HPDE6-E6E7 (cell line): ENCODE measurements around the gene COL9A3.

Experiments
- DNase-seq: peaks from one replicate; pipeline ENCODE4 v3.0.0; 2011; ENCODE audit warnings: missing footprints; ENCODE audit errors: extremely low spot score

COL9A3 gene

DNA sequence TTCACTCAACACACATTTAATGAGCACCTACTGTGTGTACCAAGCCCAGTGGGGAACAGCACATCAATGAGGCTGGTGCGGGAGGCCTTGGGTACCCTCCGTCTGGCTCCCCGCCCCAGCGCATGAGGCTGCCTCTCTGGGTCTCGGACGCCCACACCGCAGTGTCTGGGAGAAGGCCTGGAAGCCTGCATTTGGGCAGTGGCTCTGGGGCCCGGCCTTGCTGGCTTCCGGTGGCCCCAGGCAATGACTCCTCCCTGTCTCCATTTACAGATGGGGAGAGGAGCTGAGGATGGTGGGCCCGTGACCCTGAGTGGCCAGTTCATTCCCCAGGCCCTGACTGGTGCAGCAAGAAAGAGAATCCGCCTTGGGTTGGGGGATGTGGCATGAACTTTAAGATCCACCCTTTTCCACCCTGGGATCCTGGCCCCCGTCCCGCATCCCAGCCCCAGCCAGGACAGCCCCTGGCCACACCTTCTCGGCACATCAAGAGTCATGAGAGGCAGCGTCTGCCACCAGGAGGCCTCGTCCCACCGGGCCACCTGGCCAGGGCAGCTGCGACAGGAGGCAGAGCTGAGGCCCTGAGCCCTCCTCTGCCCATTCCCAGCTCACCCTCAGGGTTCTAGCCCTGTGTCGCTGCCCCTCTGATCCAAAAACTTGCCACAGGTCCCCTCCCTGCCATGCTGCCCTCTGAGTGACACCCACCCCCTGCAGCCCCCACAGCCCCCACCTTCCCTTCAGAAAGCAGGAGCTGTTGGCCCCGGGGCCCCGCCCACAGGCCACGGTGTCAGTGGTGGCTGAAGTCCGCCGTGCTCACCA, 38.0 kb upstream of the COL9A3 start:
- no peak for DNase-seq

DNA sequence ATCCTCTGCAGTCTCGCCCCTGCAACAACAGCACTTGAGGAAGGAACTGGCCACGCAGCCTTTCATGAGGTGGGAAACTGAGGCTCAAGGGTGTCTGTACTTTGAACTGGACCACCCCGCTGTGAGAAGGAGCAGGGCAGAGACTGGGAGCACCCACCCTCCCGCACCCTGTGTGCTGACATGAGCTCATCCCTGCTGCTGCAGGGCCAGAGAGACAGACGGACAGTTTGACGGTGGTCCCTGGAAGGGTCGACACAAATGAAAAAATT, 37.5 kb upstream of the COL9A3 start:
- no peak for DNase-seq

DNA sequence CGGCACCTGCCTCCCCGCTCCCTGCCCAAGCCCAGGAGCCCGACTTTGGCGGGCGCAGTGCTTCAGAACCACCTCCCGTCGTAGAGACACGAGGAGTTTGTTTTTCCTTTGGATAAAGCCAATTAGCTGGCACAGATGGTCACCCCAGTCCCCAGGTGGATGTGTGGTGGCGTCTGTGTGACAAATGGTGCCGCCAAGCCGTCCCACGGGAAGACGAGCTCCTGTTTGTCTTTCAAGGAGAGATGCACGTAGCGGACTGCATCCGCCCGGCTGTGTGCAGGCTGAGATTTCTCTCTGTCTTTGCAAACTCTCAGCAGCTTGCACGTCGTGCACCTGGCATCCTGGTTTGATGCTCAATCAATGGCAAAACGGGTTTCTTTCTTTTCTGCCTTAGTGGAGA, 36.6 kb upstream of the COL9A3 start:
- DNase-seq, result no peak

DNA sequence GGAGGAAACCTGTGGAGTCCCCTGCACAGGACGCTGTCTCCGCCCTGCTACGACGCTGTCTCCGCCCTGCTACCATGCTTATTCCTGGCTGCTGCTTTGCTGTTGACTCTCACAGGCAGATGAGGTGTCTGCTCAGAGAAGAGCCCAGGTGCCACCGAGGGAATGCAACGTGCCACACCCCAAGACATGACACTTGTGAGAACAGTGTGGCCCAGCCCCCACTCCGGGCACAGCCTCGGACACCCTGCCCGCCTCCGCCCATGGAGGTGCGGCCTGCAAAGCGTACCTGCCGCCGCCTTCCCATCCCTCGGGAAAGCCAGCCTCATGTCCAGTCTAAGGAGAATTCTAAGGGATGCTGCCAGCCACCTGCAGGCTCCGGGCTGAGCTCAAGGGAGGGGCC, 36.2 kb upstream of the COL9A3 start:
- DNase-seq, result no peak

DNA sequence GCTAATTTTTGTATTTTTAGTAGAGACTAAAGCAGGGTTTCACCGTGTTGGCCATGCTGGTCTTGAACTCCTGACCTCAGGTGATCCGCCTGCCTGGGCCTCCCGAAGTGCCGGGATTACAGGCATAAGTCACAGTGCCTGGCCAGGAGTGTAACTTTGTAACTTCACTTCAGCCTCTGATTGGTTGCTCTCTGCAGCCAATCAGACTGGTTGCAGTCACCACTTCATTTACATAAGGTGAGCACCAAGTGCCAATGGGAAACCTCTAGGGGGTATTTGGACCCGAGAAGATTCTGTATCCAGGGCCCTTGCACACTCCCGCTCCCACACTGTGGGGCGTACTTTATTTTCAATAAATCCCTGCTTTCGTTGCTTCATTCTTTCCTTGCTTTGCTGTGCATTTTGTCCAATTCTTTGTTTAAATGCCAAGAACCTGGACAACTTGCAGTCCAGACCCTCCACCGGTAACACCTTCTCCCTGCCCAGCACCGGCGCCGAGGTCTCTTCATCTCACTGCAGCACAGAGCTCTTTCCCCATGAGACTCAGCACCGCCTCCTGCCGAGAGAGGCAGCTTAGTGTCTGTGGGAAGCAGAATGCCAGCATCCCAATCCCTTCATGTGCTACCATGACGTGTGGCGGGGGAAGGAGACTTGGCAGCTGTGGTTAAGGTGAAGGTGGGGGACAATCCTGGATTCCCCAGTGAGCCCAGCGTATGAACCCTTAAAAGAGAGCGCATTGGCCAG, 34.5 kb upstream of the COL9A3 start:
- no peak for DNase-seq

DNA sequence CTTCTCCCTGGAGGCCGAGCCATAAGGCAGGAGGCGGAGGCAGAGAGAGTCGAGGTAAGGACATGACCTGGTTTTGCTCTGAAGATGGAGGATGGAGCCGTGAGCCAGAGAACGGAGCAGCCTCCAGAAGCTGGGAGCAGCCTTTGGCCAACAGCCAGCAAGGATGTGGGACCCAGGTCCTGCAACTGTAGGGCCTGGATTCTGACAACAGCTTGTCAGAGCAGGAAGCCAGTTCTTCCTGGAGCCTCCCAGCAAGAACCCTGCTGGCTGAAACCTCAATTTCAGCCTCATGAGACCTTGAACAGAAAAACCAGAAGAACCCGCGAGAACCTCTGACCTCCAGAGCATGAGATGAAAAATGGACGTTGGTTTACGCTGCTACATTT, 34.0 kb upstream of the COL9A3 start:
- no peak for DNase-seq

DNA sequence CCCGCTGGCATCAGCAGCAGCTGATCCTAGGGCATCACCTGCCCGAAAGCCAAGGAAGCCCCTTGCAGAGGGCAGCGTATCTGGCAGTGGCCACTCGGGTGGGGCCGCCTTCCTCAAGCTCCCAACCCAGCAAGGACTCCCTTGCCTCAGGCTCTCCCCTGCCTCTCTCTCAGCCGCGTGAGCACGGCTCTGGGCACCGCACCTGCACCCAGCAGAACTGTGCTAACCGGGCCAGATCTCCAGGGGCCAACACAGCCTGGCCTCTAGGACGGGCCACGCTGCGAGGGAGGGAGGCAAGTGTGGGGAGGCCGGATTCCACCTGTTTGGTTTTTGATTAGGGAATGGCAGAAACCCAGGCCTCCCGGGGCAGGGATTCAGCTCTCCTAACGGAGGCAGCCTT, 32.4 kb upstream of the COL9A3 start:
- no peak for DNase-seq

DNA sequence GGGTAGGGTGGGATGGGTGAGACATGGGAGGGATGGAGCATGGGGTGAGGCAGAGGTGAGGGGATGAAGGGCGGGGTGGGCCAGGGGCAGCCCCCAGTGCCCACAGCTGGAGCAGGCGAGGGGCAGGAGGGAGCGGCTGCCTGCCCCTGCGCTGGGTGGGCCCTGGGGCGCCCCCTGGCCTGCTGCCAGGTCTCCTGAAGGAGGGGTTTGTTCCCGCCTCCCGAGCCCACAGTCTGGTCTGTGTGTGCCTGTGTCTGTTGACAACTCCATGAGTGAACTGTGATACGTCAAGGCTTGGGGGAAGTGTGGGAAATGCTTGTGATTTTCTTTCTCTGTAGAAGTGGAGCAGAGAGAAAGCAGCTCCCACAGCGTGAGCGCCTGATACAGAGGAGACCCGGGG, 31.5 kb upstream of the COL9A3 start:
- no peak for DNase-seq

DNA sequence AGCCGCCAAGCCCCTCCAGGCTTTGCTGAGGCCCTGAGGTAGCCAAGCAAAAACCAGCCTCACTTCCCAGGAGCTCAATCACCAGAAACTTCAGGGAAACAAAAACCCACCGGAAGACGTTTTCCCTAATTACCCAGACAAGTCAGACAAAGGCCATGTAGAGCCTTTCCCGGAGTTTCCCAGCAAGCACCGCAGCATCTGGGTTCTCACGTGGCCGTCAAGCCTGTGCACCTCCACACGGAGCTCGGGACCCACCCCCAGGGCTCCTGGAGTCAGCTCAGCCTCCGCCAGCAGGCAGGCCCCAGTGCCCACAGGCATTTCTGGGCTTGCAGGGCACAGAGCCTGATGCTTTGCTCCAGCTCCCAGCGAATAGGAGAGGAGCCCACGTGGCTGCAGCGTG, 30.7 kb upstream of the COL9A3 start:
- no peak for DNase-seq

DNA sequence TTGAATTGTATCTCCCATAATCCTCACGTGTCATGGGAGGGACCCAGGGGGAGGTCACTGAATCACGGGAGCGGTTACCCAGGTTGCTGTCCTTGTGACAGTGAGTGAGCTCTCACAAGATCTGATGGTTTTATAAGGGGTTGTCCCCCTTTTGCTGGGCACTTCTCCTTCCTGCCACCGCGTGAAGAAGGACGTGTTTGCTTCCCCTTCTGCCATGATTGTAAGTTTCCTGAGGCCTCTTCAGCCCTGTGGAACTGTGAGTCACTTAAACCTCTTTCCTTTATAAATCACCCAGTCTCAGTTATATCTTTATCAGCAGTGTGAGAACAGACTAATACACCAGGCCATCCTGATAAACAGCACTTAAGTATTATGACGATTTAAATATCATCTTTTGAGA, 29.5 kb upstream of the COL9A3 start:
- DNase-seq, result no peak

DNA sequence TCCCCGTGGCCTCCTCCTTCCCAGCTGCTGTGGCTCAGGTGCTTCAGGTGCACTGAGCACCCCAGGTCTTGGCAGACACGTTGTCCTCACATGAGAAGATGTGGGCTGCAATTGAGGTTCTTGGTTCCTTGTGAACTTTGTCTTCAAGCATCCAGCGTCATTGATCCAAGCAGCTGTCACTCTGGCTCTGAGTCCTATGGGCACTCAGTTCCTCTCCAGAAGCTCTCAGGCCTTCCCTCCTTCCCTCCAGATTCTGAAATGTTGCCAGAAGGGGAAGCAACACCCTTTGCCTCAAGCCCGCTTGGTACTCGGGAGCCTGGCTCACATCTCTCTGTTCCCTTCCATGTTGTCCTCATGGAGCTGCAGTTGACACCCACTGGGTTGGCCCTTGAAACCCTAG, 29.0 kb upstream of the COL9A3 start:
- DNase-seq, result no peak

DNA sequence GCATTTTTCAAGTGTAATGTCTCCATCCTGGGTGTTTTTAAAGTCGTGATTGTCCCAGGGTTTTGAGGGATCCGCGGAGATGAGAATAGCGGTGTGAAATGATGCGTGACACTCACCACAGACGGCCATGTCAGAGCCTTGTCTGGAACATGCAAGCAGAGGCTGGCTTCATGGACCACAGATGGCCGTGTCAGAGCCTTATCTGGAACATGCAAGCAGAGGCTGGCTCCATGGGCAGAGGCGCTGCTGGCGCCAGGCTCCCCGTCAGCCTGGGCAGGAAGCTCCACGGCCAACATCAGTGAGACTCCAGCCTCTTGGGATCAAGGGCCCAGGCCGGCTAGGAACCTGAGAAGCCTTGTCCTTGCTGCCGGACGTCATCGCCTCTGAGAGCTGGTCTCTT, 28.2 kb upstream of the COL9A3 start:
- DNase-seq, result no peak

DNA sequence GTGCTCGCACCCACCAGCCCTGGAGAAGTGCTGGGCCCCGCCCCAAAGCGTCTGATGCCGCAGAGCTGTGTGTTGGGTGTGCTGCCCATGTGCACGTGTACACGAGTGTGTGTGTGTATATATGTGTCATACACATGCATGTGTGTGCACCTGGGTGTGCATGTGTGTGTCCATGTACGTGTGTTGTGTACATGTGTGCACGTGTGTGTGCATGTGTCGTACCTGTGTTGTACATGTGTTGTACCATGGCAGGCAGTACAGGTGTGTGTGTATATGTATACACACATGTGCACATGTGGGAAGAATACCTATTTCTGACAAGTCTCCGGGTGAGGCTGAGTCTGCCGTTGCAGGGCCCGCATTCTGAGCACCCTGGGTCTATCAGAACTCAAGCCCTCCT, 26.8 kb upstream of the COL9A3 start:
- DNase-seq, result no peak

DNA sequence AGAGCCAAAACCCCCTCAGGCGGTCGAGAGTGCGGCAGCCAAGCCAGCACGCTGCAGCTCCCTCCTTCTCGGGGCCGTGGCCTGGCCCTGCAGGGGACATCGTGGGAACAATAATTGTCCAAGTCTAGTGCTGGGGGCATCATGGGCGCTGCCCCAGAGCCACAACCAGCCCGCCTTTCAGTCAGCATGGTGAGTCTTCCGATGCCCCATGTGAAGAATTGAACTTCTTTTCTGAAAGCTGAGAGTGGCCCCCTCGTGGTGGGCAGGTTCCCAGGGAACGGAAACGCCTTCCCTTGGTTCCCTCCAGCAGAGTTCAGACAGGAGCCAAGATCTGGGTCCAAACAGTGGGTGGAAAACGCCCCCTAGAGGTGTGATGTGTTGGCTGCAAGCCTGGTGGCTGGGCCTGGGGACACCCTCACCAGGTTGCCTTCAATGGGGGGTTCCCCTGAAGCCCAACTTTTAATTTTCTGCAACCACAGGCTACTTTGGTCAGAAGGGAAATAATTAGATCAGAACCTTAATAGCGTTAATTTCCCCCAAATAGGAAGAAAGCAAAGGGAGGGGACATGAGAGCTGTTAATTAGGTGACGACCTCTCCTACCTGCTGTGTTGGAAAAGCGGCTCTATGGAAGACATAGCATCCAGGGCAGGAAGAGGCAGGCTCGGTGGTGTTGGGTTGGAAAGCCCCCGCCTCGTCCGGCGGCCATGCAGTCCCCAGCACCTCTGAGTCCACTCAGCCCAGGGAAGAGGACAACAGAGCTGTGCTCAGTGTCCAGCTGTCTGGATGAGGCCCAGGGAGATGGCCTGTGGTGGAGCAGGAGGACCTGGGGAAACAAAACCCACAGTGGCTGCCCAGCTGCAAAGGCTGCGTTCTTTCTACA, 25.3 kb upstream of the COL9A3 start:
- peak; percentile 90 for DNase-seq

DNA sequence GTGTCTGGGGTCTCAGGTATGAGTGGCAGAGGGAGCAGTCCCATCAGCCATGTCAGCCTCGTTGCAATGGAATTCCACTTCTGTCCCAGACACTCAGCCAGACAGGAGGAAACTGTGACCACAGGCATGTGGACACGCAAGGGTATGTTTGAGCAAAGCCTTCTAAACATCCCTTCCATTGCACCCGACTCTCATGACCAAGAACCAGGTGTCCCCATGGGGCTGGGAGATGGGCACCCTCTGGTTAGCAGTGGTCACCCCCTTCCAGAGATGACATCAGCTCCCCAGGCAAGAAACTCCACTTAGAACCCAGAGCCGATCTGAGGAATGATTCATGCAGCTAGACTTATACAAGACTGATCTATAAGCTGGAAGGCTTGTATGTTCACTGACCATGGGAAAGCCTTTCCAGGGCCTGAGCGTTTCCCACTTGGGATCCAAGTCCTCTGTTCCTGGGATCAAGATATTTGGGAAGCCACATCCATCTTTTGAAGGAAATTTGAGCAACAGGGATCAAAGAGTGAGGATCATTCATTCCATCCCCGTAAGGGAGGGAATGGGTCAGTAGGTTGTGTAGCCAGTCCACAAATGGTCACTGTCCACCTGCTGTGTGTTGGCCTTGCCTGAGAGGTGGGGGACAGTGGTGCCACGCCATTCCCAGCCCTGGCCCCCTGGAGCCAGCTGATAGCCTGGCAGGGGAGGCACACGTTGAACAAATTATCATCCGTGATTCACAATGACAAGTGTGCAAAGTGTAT, 24.5 kb upstream of the COL9A3 start:
- DNase-seq, result no peak

DNA sequence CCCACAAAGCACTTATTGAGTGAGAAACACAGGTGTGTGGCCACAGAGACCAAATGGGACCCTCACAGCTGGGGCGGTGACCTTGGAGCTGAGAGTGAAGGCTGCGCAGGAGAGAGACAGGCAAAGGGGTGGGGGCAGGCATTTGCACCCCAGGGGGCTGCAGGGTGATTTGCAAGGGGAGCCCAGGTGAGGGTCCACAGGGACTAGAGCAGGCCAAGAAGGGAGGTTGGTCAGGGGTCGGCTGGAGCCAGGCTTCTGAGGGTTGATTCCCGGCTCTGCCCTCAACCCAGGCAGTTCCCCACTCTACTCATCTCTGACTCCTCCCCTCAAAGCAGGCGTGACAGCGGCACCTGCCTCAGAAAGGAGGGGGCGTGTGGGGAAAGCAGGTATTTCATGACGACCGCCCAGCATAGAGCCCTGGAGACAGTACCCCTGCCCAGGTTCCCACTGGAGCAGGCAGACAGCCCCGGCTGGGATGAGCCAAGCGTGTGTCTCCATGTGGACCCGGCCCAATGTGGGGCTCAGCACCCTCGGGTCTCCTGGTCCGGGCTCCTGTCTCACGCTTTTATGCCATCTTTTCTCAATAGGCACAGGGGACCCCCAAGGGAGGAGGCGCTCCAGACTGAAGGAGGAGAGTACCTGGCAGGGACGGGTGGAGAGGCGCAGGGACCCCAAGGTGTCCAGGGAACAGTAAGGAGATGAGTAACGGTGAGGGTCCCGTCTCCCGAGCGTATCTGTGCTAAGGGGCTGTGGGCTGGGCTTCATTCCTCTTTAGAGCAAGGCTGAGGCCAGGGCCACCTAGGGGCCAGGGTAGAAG, 23.7 kb upstream of the COL9A3 start:
- no peak for DNase-seq

DNA sequence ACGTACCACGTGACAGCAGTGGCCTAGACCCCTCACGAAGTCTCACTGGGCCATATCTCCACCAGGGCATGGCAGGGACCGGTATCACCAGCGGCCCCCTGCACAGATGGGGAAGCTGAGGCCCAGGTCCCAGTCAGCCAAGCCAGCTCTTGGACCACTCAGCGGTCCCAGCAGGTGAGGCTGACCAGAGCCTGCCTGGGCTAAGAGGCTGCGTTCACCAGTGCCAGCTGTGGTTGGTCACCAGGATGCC, 23.2 kb upstream of the COL9A3 start:
- DNase-seq, result no peak

DNA sequence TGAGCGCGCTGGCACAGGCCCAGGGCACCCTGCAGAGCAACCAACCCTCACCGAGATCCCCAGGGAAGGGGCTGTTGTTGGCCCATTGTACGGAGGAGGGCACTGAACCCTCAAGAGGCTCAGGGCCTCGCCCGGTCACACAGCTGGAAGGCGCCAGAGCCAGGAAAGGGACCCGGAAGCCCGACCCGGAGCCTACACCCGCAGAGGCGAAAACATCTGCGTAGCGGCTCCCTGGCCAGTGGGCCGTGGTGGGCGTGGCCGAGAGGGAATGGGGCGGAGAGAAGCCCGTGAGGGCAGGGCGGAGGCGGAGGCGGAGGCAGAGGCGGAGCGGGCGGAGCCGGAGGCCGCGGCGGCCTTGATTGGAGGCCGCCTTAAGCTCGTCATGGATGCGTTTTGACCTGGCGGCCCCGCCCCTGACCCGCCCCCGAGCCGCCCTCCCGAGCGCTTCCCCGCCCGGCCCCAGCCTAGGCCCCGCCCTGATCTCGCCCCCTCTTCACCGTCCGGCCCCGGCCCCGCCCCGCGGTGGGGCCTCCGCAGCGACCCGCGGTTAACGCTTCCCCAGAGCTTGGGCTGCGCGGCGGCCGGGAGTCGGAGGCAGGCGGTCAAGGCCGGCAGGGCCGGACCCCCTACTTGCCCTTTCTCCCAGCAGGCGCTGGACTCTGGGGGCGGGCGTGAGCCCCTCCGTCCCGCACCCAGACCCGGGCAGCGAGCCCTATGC, 22.7 kb upstream of the COL9A3 start:
- peak; percentile 99 for DNase-seq

DNA sequence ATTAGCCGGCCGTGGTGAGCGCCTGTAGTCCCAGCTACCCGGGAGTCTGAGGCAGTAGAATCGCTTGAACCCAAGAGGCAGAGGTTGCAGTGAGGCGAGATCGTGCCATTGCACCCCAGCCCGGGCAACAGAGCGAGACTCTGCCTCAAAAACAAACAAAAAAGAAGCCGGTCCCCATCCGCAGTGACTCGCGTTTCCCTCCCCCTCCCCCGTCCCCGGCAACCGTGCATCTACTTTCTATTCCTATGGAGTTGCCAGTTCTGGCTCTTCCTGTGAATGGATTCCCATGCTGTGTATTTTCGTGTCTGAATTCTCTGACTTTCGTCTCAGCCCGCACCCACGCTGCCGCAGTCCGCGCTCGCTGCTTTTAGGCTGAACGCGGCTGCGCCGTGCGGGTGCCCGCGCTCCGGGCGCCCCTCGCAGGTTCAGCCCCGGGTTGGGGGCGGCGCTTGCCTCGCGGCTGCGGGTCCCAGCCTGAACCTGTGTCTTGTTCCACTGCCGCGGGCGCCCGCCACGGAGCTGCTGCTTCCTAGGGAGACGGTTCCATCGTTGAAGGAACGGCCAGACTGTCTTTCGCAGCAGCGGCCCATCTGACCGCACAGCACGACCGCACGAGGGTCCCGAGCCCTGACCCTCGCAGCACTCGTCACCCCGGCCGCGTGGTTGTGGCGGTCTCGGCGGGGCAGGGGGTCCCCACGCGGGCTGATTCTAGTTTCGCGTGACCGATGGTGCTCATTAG, 21.7 kb upstream of the COL9A3 start:
- peak; percentile 73 for DNase-seq
